IPS-15b (cell line): ENCODE data around the gene CCIN.
"Not testable (repeated sequence)": the region's sequence is repeated elsewhere in the genome, so short reads cannot be mapped to it uniquely, and the experiment has no call there.

ENCODE experiments used
- H3K27me3 ChIP-seq: one replicate; pipeline ENCODE4 v1.6.1; 2013; ENCODE audit warnings: low read length; ENCODE audit not compliant: control insufficient read depth, insufficient read depth
- H3K36me3 ChIP-seq: one replicate; pipeline ENCODE4 v1.6.1; 2013; ENCODE audit warnings: low read length; ENCODE audit not compliant: control insufficient read depth, insufficient read depth
- H3K4me1 ChIP-seq: one replicate; pipeline ENCODE4 v1.6.1; 2013; ENCODE audit warnings: mild to moderate bottlenecking, low read length; ENCODE audit not compliant: control insufficient read depth, insufficient read depth
- H3K4me3 ChIP-seq: one replicate; pipeline ENCODE4 v1.5.1; 2013; ENCODE audit warnings: low read depth, low read length
- H3K9ac ChIP-seq: one replicate; pipeline ENCODE4 v1.6.1; 2013; ENCODE audit warnings: low read depth, mild to moderate bottlenecking, low read length
- H3K9me3 ChIP-seq: one replicate; pipeline ENCODE4 v1.6.1; 2013; ENCODE audit warnings: mild to moderate bottlenecking, low read length; ENCODE audit not compliant: control insufficient read depth, insufficient read depth

Gene CCIN

DNA sequence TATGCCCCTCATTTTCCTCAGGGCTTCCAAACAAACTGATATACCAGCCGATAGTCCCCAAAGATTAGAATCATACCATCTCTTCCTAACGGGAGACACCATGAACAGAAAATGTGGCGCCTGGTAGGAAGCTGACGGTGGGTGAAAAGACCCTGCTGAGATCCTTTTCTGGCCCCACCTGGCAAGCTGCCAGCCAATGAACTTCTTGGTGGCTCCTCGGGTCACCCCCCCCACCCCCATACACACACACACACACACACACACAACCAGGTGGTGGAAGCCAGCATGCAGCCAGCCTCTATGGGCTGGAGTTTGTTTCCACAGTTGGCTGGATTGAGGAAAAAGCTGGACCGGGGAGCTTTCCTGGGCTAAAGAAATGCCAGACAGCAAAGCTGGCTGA, 4.8 kb upstream of the CCIN start:
- Histone ChIP-seq H3K9ac (no peak overlapping the region), H3K4me1 (peaks cover 21% of the 10 kb centered on the region), H3K27me3 (peaks cover 4% of the 10 kb centered on the region), H3K4me3 (no peak overlapping the region), H3K9me3 (no peaks in the 10 kb centered on the region), H3K36me3 (no peaks in the 10 kb centered on the region)

- H3K9ac ChIP-seq = no peak overlapping the region
- no peaks in the 10 kb centered on the region for H3K9me3 ChIP-seq
- H3K4me3 ChIP-seq = no peak overlapping the region
- H3K27me3 ChIP-seq = peaks cover 4% of the 10 kb centered on the region
- no peaks in the 10 kb centered on the region for H3K36me3 ChIP-seq
- H3K4me1 ChIP-seq = peaks cover 21% of the 10 kb centered on the region
Observed at GRCh38 chr9:36164989-36165388, 4.2 kb upstream of the CCIN start.

DNA sequence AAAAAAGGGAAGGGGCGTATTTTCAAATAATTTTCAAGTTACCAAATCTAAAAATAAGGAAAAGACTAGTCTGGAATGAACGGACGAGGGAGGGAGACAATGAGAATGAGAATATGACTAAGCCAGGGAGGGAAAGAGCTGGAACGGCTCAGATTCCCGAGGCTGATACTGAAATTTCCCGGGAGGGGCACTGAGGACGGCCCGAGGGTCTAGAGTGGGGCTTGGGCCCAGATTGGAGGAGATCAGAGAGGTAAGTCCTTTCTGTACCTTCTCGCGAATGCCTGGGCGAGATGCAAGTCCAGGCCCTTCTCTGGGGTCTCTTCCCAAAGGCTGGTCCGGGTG, 3.4 kb upstream of the CCIN start:
- Histone ChIP-seq H3K27me3 (peaks cover 4% of the 10 kb centered on the region), H3K9ac (no peak overlapping the region), H3K4me1 (peaks cover 21% of the 10 kb centered on the region), H3K36me3 (no peaks in the 10 kb centered on the region), H3K9me3 (no peaks in the 10 kb centered on the region), H3K4me3 (peak overlapping the region; percentile 70)

- Histone ChIP-seq H3K27me3 (peaks cover 4% of the 10 kb centered on the region), H3K4me1 (peaks cover 21% of the 10 kb centered on the region), H3K36me3 (no peaks in the 10 kb centered on the region), H3K9ac (no peak overlapping the region), H3K4me3 (peak overlapping the region; percentile 70), H3K9me3 (no peaks in the 10 kb centered on the region)
Observed at GRCh38 chr9:36166168-36166927, 2.8 kb upstream of the CCIN start.

DNA sequence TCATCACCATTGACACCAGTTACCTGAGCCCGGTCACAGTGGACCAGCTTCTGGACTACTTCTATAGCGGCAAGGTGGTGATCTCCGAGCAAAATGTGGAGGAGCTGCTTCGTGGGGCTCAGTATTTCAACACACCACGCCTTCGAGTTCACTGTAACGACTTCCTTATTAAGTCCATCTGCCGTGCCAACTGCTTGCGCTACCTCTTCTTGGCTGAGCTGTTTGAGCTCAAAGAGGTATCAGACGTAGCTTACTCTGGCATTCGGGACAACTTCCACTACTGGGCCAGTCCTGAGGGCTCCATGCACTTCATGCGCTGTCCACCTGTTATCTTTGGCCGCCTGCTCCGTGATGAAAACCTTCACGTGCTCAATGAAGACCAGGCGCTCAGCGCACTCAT, 520 bp downstream of the CCIN start:
- no peak overlapping the region for H3K4me3 ChIP-seq
- no peak overlapping the region for H3K9ac ChIP-seq
- peaks cover 4% of the 10 kb centered on the region for H3K27me3 ChIP-seq
- no peaks in the 10 kb centered on the region for H3K9me3 ChIP-seq
- no peaks in the 10 kb centered on the region for H3K36me3 ChIP-seq
- H3K4me1 ChIP-seq = peaks cover 2% of the 10 kb centered on the region

DNA sequence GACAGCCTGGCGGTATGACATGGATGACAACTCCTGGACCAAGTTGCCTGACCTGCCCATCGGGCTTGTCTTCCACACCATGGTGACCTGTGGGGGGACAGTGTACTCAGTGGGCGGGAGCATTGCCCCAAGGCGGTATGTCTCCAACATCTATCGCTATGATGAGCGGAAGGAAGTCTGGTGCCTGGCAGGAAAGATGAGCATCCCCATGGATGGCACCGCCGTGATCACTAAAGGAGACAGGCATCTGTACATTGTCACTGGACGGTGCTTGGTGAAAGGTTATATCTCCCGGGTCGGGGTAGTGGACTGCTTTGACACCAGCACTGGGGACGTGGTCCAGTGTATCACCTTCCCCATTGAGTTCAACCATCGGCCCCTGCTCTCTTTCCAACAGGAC, 1.3 kb downstream of the CCIN start:
- no peaks in the 10 kb centered on the region for H3K36me3 ChIP-seq
- peaks cover 4% of the 10 kb centered on the region for H3K27me3 ChIP-seq
- no peak overlapping the region for H3K9ac ChIP-seq
- H3K9me3 ChIP-seq = no peaks in the 10 kb centered on the region
- no peaks in the 10 kb centered on the region for H3K4me1 ChIP-seq
- no peak overlapping the region for H3K4me3 ChIP-seq

GRCh38 chr9:36173861-36174260, 4.7 kb downstream of the CCIN start:
- Histone ChIP-seq H3K4me3 (no peak overlapping the region), H3K9ac (no peak overlapping the region), H3K4me1 (no peaks in the 10 kb centered on the region), H3K9me3 (no peaks in the 10 kb centered on the region), H3K36me3 (no peaks in the 10 kb centered on the region), H3K27me3 (peaks cover 2% of the 10 kb centered on the region)

- H3K9me3 ChIP-seq = no peaks in the 10 kb centered on the region
- no peak overlapping the region for H3K4me3 ChIP-seq
- H3K27me3 ChIP-seq = peaks cover under 1% of the 10 kb centered on the region
- H3K9ac ChIP-seq = no peak overlapping the region
- no peaks in the 10 kb centered on the region for H3K36me3 ChIP-seq
- H3K4me1 ChIP-seq = no peaks in the 10 kb centered on the region
Observed at GRCh38 chr9:36174271-36174670, 5.1 kb downstream of the CCIN start.

DNA sequence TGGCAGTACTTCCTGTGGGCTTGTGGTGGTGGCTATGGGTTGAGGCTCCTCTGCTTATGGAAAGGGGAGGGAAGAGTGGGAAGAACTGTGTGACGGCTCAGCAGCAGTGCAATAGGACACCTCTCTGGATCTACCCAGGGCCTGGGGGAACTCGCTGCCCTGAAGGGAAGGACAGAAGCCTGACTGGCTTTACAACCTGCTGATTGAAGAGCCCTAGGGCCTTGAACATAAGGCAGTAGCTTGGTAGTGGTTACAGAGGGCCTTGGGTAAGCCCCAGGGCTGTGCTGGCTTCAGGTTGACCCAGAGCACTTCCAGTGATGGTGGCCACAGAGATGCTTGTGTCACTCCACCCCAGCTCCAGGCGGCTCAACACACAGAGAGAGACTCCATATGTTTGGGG, 5.5 kb downstream of the CCIN start:
- no peak overlapping the region for H3K9ac ChIP-seq
- no peaks in the 10 kb centered on the region for H3K27me3 ChIP-seq
- no peak overlapping the region for H3K4me3 ChIP-seq
- H3K36me3 ChIP-seq = no peaks in the 10 kb centered on the region
- H3K9me3 ChIP-seq = no peaks in the 10 kb centered on the region
- H3K4me1 ChIP-seq = no peaks in the 10 kb centered on the region

GRCh38 chr9:36175209-36175608, 6.0 kb downstream of the CCIN start:
- not testable (repeated sequence) for H3K4me3 ChIP-seq, H3K9me3 ChIP-seq, H3K9ac ChIP-seq, H3K36me3 ChIP-seq, H3K4me1 ChIP-seq, H3K27me3 ChIP-seq

GRCh38 chr9:36176496-36176895, 7.3 kb downstream of the CCIN start:
- not testable (repeated sequence) for H3K9me3 ChIP-seq, H3K27me3 ChIP-seq, H3K36me3 ChIP-seq, H3K4me1 ChIP-seq, H3K4me3 ChIP-seq, H3K9ac ChIP-seq

DNA sequence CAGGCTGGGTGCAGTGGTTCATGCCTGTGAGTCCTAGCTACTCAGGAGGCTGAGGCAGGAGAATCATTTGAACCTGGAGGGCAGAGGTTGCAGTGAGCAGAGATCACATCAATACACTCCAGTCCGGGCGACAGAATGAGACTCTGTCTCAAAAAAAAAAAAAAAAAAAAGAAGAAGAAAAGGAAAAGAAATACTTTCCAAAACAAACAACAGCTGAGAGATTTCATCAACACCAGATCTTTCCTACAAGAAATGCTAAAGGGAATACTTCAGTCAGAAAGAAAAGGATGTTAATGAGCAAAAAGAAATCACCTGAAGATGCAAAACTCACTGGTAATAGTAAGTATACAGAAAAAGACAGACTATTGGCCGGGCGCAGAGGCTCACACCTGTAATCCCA, 8.4 kb downstream of the CCIN start:
- Histone ChIP-seq H3K9me3 (no peaks in the 10 kb centered on the region), H3K4me1 (no peaks in the 10 kb centered on the region), H3K27me3 (no peaks in the 10 kb centered on the region), H3K36me3 (no peaks in the 10 kb centered on the region), H3K4me3 (no peak overlapping the region), H3K9ac (no peak overlapping the region)
